Measurements from ENCODE around the gene FRK. TPM values are rescaled to one million over a fixed set of nuclear protein-coding genes. Genes with fewer than 3 reads are reported as not detected.

The FRK gene
- total RNA-seq, 2 donors from 2014 or later, result 0.05 to 0.06 TPM

DNA sequence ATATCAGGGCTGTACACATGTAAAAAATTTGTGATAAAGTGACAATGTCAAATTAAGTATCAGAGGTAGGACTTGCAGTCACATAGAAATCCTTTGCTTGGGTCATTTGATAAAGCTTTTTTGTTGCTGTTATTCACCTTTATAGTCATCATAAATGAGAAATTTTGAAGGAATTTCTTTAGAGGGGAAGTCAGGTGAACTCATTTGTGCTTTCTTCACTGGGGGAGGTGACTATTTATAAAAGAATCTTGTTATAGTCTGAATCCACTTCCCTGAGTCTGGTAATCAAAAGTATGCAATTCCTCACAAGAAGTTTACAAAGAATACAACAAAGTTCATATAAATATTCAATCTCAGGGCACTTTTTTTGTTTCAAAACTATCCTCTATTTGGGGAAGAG, 47.7 kb downstream of the FRK start:
- ATAC-seq (replicated peaks), result no peak
- H3K9me3 Mint-ChIP-seq, result no peaks in the 10 kb centered on the region
- no peak overlapping the region for H3K27ac Mint-ChIP-seq
- H3K4me1 Mint-ChIP-seq, result peaks cover 11% of the 10 kb centered on the region
- H3K36me3 Mint-ChIP-seq (ENCODE audit: low read depth), result no peaks in the 10 kb centered on the region
- no peak overlapping the region for H3K4me3 Mint-ChIP-seq
- H3K27me3 Mint-ChIP-seq, result peaks cover 24% of the 10 kb centered on the region

DNA sequence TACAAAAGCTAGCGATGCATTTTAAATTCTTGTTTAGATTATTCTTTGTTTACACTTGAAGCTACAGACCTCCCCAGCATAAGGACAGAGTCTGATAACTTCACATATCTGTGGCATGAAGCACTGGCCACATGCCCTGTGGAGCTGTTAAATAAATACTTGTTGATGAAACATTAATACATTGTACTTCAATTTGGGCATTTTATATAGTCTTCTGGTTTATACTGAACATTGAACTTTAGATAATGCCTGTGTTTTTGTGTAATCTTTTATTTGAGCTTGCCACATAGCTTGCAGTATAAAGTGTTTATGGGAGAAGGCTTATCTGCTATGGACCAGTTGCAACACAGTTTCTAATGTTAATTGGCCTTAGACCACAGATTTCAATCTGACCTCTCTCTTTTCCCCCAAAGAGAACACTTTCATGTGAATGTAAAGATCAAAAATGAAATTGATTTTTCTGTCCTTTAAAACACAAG, 48.2 kb downstream of the FRK start:
- H3K4me1 Mint-ChIP-seq, result peaks cover 11% of the 10 kb centered on the region
- peaks cover 24% of the 10 kb centered on the region for H3K27me3 Mint-ChIP-seq
- H3K27ac Mint-ChIP-seq, result peak overlapping the region; percentile 80
- no peaks in the 10 kb centered on the region for H3K9me3 Mint-ChIP-seq
- H3K36me3 Mint-ChIP-seq (ENCODE audit: low read depth), result no peaks in the 10 kb centered on the region
- no peak for ATAC-seq (replicated peaks)
- H3K4me3 Mint-ChIP-seq, result peak overlapping the region; percentile 48

GRCh38 chr6:116011520-116011919, 49.2 kb downstream of the FRK start:
- Mint-ChIP-seq H3K36me3 (ENCODE audit: low read depth) (no peaks in the 10 kb centered on the region), H3K9me3 (no peaks in the 10 kb centered on the region), H3K27ac (peak overlapping the region; percentile 80), H3K4me3 (peak overlapping the region; percentile 48), H3K4me1 (peaks cover 11% of the 10 kb centered on the region), H3K27me3 (peaks cover 23% of the 10 kb centered on the region)
- peak; percentile 97 for ATAC-seq (replicated peaks)

DNA sequence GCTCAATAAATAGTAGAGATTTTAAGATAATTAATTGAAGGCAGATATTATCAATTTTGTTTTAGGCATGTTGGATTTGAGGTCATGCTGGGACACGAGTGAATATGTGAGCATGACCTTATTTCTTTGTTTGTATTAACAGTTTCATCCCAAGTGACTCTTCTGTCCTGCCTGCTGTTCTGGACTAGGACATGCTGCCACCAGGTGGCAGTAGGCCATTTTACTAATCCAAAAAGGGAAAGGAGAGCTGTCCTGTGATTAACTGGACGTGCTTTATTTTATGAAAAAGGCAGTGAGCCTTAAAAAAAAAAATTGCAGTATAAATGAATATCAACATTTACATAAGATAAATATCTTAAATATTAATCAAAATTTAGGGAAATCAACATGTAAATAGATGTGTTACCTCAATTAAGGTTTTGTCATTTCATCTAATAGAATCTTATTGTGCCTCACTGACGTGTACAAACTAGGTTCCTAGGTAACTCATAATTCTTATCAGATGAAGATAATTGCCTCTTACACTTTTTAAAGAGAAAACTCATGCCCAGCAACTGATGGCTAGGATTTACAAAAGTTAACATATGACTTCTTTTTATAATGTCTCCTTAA, 49.8 kb downstream of the FRK start:
- no peaks in the 10 kb centered on the region for H3K36me3 Mint-ChIP-seq (ENCODE audit: low read depth)
- H3K4me1 Mint-ChIP-seq, result peaks cover 11% of the 10 kb centered on the region
- H3K4me3 Mint-ChIP-seq, result peak overlapping the region; percentile 48
- H3K9me3 Mint-ChIP-seq, result no peaks in the 10 kb centered on the region
- peak overlapping the region; percentile 80 for H3K27ac Mint-ChIP-seq
- H3K27me3 Mint-ChIP-seq, result peaks cover 21% of the 10 kb centered on the region
- ATAC-seq (replicated peaks), result peak; percentile 30

DNA sequence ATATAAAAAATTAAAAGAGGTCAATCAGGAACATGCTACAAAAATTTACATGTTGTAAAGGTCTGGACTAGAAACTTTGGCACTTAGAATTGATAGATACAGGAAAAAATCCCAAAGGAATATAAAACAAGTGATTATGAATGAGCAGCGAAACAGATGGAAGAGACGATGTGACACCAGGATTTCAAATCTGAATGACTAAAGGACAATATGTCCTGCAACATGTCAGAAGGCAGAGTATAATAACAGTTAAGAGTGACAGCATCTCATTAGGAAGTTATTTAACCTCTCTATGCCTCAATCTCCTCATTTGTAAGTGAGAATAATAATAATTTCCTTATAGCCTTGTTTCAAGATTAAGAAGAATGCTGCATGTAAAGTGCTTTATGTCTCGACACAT, 50.3 kb downstream of the FRK start:
- no peak overlapping the region for H3K27ac Mint-ChIP-seq
- H3K4me1 Mint-ChIP-seq, result peaks cover 11% of the 10 kb centered on the region
- H3K4me3 Mint-ChIP-seq, result no peak overlapping the region
- H3K9me3 Mint-ChIP-seq, result no peaks in the 10 kb centered on the region
- peaks cover 17% of the 10 kb centered on the region for H3K27me3 Mint-ChIP-seq
- no peak for ATAC-seq (replicated peaks)
- no peaks in the 10 kb centered on the region for H3K36me3 Mint-ChIP-seq (ENCODE audit: low read depth)

DNA sequence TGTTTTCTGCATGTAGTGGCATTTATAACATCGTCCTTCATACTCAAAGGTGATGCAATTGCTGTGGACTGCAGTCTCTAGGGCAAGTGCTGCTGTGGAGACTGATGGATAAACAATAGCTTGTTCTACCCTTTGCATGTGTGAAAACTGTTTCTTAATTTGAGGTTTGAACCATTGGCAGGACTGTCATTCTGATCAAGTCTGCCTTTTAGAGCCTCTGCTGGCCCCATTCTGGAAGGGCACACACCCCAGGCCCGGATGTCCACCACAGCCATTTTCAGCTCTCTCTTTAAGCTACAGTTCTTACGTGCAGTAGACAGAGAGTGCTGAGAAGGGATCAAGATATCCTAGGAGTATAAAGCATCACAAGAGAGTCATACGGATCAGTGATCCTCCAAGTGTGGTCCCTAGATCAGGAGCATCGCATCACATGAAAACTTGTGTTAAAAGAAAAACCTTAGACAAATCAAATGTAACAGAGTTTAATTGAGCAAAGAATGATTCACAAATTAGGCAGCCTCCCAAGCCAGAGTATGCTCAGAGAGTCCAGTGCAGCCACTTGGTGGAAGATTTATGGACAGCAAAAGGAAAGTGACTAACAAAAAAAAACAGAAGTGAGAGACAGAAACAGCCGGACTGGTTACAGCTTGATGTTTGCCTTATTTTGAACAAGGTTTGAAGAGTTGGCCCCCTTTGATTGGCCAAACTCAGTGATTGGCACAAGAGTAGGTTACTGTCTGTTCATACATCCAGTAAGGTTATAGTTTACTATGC, 52.0 kb downstream of the FRK start:
- no peak overlapping the region for H3K4me3 Mint-ChIP-seq
- H3K36me3 Mint-ChIP-seq (ENCODE audit: low read depth), result no peaks in the 10 kb centered on the region
- H3K4me1 Mint-ChIP-seq, result peaks cover 11% of the 10 kb centered on the region
- ATAC-seq (replicated peaks), result no peak
- no peaks in the 10 kb centered on the region for H3K9me3 Mint-ChIP-seq
- H3K27me3 Mint-ChIP-seq, result peaks cover 4% of the 10 kb centered on the region
- peak overlapping the region; percentile 48 for H3K27ac Mint-ChIP-seq

DNA sequence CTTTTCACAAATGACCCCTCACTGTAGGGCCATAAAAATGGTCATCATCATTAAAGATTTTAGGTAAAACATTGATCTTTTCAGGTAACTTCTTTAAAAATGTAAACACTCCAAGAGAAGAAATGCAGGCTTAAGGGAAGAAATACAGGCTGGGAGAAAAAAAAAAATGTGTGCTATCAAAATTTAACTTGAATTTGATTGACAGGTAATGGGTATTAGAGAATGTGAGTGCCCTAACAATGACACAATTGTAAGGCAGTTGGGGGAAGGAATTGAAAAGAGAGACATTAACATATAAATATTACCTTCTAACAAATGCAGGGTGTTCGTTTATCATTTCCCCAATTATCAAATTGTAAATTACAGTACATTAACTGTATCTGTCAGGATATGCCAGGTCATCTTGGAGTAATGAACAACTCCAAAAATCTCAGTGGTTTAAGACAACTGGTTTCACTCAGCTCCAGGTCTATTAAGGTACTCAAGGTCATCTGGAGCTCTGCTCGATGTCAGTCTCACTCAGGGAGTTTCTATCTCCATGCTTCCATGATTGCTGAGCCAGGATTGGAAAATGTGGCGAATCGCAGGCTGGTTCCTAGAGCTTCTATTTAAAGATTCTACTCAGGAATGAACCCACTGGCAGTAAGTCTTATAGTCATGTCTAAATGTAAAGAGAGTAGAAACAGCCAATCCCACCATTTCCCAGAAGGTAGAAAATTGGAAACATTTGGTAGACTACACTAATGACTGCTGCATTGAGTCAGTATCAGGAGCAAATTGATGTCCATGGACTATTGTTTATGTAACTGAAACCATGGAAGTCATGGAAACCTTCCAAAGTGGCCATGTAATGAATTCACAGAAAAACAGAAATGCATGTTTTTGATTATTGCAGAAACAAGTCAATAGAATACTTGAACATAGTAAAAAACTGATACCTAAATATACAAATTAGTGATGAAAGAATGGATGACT, 55.6 kb downstream of the FRK start:
- no peak overlapping the region for H3K27ac Mint-ChIP-seq
- H3K4me1 Mint-ChIP-seq, result no peaks in the 10 kb centered on the region
- ATAC-seq (replicated peaks), result no peak
- H3K36me3 Mint-ChIP-seq (ENCODE audit: low read depth), result no peaks in the 10 kb centered on the region
- H3K4me3 Mint-ChIP-seq, result no peak overlapping the region
- H3K27me3 Mint-ChIP-seq, result peaks cover 4% of the 10 kb centered on the region
- no peaks in the 10 kb centered on the region for H3K9me3 Mint-ChIP-seq

- Mint-ChIP-seq H3K27me3 (peaks cover 4% of the 10 kb centered on the region), H3K36me3 (ENCODE audit: low read depth) (no peaks in the 10 kb centered on the region), H3K27ac (no peak overlapping the region), H3K9me3 (no peaks in the 10 kb centered on the region), H3K4me3 (no peak overlapping the region), H3K4me1 (no peaks in the 10 kb centered on the region)
- ATAC-seq (replicated peaks), result no peak
Measured at GRCh38 chr6:116003668-116004067, 57.0 kb downstream of the FRK start.

DNA sequence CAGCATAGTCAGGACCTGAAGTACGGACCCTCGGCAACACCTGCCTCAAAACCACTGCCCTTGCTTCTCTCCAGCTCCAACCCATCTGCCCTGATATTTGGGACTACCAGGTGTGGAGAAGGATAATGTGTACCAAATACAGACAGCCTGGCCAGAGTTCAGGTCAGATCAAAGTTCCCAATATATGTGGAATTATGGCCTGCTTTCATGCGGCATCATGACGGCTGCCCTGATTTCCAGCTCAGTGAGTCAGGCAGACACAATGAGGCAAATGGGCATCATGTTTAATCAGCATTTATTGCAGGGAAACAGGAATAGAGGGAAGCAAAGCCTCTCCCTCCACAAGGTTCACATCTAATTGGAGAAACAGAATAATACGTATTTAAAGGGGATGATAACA, 57.9 kb downstream of the FRK start:
- Mint-ChIP-seq H3K36me3 (ENCODE audit: low read depth) (no peaks in the 10 kb centered on the region), H3K27ac (no peak overlapping the region), H3K27me3 (peaks cover 8% of the 10 kb centered on the region), H3K4me3 (no peak overlapping the region), H3K4me1 (no peaks in the 10 kb centered on the region), H3K9me3 (no peaks in the 10 kb centered on the region)
- no peak for ATAC-seq (replicated peaks)

DNA sequence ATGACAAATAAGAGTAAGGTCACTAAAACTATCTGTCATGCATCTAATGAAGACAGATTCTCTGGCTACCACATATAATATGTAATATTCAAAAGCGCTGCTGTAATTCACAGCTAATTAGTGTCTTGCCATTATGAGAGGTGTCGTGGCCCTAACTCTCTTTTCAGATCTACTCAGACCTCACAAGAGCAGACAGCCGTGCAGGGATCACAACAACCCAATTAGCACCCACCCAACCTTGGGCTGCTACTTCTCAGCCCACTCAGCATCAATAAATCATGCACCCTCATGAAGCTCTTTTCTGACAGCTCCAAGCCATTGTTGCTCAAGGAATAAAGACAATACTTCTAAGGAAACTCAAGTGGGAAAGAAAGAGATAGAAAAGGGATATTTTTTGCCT, 61.5 kb downstream of the FRK start:
- no peak for ATAC-seq (replicated peaks)
- peaks cover 15% of the 10 kb centered on the region for H3K27me3 Mint-ChIP-seq
- H3K9me3 Mint-ChIP-seq, result no peaks in the 10 kb centered on the region
- H3K4me3 Mint-ChIP-seq, result no peak overlapping the region
- H3K27ac Mint-ChIP-seq, result no peak overlapping the region
- no peaks in the 10 kb centered on the region for H3K36me3 Mint-ChIP-seq (ENCODE audit: low read depth)
- no peaks in the 10 kb centered on the region for H3K4me1 Mint-ChIP-seq

GRCh38 chr6:115997990-115998585, 62.6 kb downstream of the FRK start:
- Mint-ChIP-seq H3K27ac (no peak overlapping the region), H3K9me3 (no peaks in the 10 kb centered on the region), H3K27me3 (peaks cover 18% of the 10 kb centered on the region), H3K4me3 (no peak overlapping the region), H3K4me1 (no peaks in the 10 kb centered on the region), H3K36me3 (ENCODE audit: low read depth) (no peaks in the 10 kb centered on the region)
- ATAC-seq (replicated peaks), result no peak

GRCh38 chr6:115986026-115986425, 74.7 kb downstream of the FRK start:
- H3K27me3 Mint-ChIP-seq, result peaks cover 5% of the 10 kb centered on the region

GRCh38 chr6:115984809-115985208, 75.9 kb downstream of the FRK start:
- ATAC-seq (replicated peaks), result no peak
- Mint-ChIP-seq H3K4me1 (no peaks in the 10 kb centered on the region), H3K36me3 (ENCODE audit: low read depth) (no peaks in the 10 kb centered on the region), H3K9me3 (no peaks in the 10 kb centered on the region), H3K27me3 (no peaks in the 10 kb centered on the region), H3K27ac (no peak overlapping the region), H3K4me3 (no peak overlapping the region)

More at GRCh38 chr6:115986026-115986425, 74.7 kb downstream of the FRK start:
- no peak overlapping the region for H3K4me3 Mint-ChIP-seq
- H3K4me1 Mint-ChIP-seq, result no peaks in the 10 kb centered on the region
- ATAC-seq (replicated peaks), result peak; percentile 16
- no peak overlapping the region for H3K27ac Mint-ChIP-seq
- no peaks in the 10 kb centered on the region for H3K9me3 Mint-ChIP-seq
- no peaks in the 10 kb centered on the region for H3K36me3 Mint-ChIP-seq (ENCODE audit: low read depth)

DNA sequence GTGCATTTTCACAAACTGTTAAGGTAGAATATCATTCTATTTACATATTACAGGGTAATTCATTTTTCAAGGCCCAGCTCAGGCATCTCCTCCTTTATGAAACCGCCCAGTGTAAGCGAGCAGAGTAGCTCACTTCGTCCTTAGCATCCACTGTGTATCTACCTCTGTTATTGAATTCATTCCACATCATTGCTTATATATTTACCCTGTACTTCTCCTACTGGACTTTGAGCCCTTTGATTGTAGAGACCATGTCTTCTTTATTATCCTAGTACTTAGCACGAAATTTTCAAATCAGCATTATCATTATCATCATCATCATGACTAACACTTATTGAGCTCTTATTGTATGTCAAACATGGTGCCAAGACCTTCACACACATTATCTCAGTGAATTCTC, 76.7 kb downstream of the FRK start:
- ATAC-seq (replicated peaks), result no peak
- no peaks in the 10 kb centered on the region for H3K27me3 Mint-ChIP-seq
- H3K4me3 Mint-ChIP-seq, result no peak overlapping the region
- H3K4me1 Mint-ChIP-seq, result no peaks in the 10 kb centered on the region
- H3K36me3 Mint-ChIP-seq (ENCODE audit: low read depth), result no peaks in the 10 kb centered on the region
- H3K27ac Mint-ChIP-seq, result no peak overlapping the region
- H3K9me3 Mint-ChIP-seq, result no peaks in the 10 kb centered on the region

Measured in activated T-helper 17 cell treated with anti-CD3 and anti-CD28 coated beads, Interleukin-2, amount 50 U/mL, for 72 hours (primary cell).